Effector CD4-positive, alpha-beta T cell (primary cell): ENCODE data around the gene COL7A1.

Source experiments
- DNase-seq: peaks from one replicate; pipeline ENCODE4 v3.0.0-alpha.2; 2020
- total RNA-seq: gene quantifications from one replicate; lab custom pipeline; 2026; lab: John Stamatoyannopoulos, UW

The COL7A1 gene
- total RNA-seq, result 2.1 reads per million, percentile 4 among the genes with 10 or more reads in this experiment

DNA sequence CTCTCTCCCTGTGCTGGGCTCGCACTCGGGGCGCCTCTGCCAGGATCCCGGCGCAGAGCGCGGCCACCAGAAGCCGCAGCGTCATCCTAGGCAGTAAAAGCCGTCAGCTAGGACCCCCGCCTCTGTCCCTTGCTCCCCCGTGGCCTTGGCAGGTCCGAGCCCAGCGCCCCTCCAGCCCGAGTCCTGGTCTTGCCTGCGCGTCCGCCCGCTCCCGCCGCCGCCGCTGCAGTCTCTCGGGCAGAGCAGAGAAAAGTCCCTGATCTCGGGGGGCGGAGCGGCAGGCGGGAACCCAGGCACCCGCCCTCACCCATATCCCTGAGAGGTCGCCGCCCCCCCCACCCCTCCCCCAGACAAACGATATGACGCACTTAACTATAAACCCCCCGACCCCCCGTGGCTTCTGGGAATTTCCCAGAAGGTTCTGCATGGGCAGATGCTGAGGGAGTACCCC, at the start of gene COL7A1:
Gene COL7A1, minus strand, starts transcription at position 255 of the 451 bp plus-strand sequence. Its CDS starts 170 bp downstream, at position 85.
- DNase-seq, result no peak

DNA sequence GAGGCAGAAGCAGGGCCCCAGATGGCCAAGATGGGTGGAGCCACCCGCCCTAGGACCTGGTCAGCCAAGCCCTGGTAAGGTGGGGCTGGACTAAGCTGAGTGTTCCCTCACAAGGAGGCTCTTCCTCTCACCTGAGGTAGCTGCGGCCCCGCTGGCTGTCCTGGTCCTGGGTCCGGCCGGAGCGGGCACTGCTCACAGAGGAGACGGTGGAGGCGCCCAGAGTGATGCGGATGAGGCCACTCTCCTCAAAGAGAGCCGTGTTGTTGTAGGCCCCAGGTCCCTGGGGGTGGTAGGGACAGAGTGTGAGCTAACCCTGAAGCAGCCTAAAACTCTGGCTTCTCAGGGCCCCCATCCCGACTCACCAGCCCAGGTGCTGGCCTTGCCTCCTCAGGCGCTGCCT, 47.5 kb upstream of the COL7A1 start:
- no peak for DNase-seq

DNA sequence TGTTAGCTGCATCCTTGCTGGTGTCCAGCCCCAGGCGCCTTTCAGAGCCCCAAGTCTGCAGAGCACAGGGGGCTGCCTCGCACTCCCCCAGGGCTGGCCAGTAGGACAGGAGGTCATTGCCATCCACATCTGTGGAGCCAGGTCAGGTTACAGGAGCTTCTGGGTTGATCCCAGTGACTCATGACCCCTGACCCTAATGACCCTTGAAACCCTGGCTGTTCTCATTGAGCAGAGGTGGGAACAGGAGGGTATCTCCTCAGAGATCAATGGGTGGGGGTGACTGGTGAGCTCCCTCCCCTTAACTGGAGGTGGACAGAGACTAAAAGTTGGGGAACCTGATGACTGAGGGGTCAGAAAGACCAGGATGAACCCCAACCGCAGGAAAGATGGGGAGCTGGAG, 46.3 kb upstream of the COL7A1 start:
- no peak for DNase-seq

DNA sequence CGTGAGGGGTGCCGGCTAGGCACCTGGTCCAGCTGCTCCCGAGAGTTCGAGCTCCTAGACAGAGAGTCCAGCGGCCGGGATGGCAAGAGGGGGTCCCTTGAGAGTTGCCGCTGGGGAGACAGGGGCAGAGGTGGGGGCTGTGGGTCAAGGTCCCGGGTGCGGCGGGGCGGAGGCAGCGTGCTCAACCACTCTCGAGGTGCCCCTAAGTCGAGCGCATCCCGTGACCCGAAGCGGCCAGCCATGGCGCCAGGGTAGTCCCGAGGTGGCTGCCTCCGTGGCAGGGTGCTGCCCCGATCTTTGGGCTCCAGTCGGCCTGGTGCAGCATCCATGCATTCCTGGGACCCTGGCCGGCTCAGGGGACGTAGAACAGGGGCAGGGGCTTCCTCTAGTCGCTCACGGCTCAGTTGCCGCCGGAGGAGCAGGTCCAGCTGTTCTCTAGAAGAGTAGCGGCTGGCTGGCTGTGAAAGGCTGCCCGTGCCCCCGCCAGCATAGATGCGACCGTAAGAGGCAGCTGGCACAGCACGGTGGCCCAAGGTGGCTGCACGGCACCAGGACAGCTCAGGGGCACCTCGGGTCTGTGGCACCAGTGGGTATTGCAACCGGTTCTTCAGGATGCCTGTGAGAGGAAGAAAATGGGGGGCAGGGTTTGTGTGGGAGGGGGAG, 44.9 kb upstream of the COL7A1 start:
- no peak for DNase-seq

DNA sequence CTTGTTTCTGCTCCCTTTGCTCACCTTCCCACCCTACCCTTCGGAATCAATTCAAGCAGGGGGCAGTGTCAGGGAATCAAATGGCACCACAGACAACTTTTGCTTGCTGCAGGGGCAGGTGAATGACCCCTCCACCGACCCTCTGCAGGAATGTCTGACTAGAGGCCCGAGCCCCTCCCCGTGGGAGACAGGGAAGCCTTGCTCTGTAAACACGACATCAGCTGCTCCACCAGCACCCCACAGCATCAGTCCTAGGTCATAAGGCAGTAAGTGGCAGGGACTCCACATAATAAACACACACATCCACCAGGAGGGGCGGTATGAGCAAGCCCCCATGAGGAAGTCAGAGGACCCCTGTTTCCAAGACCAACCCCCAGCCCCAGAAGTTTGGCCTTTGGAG, 42.2 kb upstream of the COL7A1 start:
- no peak for DNase-seq

DNA sequence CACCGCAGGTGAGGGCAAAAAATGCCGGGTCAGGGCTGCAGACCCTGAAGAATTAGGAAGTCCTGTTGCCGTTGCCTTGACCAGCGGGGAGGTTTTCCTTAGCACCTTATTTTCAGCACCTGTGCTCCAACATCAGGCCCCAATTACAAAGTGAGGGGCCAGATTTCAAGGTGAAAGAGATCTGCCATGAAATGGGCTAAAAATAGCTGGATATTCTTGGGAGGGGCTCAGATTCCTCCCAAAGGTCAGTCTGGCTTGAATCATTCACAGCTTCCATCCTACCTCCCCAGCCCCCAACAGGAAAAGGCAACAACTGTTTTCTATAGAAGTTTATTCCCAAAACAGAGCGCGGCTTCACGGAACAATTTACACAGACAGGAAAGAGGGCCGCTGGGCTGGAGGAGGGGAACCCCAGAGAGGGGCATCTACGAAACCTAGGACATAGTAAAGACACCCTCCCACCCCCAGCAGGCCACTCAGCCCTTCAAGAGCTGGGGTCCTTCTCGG, 41.1 kb upstream of the COL7A1 start:
- no peak for DNase-seq

DNA sequence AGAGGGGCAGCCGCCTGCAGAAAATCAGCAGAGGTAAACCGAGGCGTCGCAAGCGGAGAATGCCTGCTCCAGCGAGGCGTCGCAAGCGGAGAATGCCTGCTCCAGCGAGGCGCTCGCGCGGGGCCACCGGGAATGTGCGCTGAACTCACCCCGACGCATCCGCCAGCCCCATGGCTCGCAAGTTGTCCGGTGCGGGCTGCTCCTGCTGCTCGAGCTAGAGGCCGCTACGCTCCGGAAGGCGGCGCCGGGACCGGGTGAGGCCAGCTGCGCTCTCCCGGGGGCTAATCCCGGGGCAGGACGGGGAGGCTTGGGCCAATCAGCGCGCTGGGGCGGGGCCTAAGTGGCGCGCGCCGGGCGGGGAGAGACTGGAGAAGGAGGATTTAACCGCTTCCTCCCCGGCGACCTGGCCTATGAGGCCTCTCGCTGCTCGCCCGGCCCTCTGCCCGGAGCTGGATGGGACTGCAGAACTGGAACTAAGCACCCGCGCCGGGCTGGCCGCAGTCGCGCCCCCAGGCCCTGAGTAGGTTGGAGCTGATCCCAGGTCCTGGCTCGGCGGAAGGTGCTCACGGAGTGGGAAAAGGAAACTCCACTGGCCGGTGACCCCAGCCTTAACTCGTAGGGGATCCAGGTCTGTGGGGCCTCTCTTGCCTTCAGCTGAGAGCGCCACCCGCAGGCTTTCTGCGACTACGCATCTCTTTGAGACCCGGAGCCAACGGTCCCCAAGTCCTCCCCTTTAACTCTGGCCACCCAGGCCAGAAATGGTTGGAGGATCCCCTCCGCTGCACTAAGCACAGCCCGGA, 40.3 kb upstream of the COL7A1 start, which contains the start of gene SLC26A6:
Gene SLC26A6, minus strand, starts transcription at position 240 of the 800 bp plus-strand sequence. Its CDS starts 68 bp downstream, at position 172.
- peak; percentile 92 for DNase-seq

DNA sequence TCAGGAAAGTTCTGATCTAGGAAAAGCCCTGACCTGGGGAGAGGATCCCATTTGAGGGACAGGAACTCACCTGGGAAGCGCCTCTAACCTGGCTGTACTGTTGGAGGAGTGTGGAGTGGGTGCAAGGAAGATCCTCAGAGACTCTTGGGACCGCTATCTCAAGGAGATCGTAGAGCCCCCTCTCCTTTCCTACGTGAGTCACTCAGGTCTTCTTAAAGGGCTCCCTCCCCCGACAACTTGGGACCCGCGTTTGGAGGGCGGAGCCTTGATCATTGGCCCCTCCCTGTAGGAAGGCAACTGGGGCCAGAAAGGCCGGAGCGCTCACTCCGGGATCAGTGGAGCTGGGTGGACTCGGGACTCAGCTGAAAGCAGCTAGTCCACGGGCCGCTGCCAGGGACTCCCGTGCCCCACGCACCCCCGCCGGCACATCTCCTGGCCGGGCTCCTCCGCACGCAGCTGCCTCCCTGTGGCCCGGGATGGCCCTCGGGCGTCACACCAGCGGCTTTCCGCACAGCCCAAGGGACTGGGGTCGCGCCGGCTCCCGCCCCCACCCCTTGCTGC, 39.6 kb upstream of the COL7A1 start:
- peak; percentile 31 for DNase-seq

DNA sequence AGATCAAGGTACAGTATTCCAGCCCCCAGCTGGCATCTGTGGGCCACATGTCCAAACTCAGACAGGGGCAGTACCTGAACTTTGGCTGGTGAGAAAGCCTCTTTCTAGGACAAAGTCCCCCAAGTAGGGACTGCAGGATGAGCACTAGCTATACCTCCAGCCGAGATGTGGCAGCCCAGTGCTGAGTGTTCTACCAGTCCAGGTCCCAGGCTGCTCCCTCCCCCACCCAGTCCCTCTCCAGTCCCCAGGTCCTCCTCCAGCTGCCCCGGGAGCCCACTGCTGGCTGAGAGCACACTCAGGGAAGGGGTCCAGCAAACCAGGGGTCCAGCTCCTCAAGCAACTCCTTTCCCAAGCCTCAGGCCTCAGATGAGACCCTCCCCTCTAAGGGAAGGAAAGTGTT, 38.6 kb upstream of the COL7A1 start:
- no peak for DNase-seq

DNA sequence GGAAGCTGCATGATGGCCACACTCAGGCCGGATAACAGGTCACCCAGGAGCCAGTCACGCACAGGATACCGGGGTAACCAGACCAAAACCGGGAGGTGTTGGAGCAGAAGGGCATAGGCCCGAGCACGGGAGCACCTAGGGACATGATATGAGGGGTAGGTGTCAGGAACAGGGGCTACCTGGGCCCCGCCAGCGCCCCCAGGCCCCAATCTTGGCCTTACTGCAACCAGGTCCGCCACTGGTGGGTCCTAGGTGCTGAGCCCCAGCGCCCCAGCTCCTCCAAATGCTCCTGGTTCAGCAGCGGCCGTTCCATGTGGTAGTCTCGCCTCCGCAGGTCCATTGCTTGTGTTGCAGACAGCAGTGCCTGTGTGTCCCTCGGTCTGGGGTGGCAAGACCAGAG, 38.1 kb upstream of the COL7A1 start:
- DNase-seq, result no peak

DNA sequence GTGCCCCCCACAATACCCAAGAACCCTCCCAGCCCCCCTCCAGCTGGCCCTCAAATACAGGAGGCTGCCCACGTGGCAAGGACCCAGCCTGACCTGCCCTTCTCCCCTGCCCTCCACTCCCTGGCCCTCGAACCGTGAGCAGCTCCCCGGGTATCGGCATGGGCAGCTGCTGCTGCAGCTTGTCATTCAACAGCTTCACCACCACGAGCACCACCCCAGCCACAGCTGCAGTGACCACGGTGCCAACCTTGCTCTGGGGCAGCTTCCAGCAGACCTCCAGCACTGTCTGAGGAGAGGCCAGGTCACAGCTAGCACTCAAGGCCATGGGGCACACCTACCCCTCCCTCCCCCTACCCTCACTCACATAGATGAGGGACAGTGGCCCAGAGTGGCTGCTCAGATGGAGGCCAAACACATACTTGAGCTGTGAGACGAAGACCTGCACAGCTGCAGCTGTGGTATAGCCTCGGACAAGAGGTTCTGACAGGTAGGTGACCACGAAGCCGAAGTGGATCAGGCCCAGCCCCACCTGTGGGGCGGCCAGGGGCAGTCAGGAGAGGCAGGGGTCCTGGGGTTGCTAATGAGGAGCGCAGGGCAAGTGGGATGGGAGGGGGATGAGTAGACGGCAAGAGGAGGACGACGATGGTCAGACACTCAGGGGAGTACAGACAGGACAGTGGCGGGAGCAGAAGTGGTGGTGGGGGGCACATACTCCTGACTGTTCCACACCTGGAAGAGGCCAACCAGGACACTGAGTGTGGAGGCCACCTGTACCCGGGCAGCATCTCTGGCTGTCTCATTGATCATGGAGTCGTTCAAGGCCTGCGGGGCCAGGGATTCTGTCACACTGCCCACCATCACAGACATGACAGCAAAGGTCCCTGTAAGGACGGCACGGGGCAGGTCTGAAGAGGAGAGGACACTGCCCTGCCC, 36.7 kb upstream of the COL7A1 start:
- no peak for DNase-seq

DNA sequence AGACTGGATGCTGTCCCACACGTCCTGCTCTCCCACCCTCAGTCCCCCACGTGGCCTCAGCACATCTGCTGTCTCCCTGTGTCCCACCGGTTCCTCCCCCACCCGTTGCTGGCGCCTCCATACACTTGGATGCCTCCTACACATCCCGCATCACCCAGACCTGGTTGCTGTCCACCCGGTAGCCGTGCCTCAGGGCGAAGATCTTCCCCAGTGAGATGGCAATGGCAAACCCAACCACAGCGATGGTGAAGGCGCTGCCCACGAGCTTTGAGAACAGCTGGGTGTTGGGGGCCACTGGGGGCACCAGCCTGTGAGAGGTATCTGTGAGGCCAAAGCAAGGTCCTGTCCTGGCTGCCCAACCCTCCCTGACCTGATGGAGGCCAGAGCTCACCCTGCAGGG, 35.7 kb upstream of the COL7A1 start:
- no peak for DNase-seq

DNA sequence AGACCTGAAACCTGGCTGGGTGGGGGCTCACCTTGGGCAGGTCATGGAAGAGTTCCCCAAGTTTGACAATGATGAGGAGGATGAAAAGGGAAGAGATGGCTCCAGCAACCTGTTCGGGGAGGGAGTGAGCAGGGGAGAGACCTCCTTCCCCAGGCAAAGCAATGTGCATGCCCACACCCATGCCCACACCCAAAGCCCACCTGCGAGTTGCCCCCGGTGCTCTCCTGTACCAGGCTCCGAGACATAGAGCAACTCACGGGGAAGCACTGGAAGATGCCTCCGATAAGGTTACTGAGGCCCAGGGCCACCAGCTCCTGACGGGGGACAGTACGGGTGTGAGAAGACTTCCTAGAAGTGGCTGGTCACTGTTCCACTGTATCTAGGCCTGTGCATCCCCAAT, 35.3 kb upstream of the COL7A1 start:
- no peak for DNase-seq

DNA sequence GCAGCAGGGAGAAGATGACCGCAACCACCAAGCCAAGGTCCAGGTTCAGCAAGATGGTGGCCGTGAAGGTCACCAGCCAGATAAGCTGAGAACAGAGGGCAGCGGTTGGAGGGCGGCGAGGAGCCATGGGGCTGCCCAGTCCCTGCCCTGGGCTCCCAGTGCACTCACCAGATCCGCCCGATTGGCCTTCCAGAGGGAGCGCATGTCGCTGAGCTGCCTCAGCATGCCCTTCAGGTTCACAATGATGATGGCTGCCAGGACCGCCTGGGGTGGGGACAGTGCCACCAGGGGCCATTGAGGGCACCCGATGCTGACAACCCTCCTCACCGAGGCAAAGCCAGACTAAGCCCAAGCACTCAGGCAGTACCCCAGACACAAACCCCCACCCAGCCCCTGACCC, 34.8 kb upstream of the COL7A1 start:
- DNase-seq, result no peak

DNA sequence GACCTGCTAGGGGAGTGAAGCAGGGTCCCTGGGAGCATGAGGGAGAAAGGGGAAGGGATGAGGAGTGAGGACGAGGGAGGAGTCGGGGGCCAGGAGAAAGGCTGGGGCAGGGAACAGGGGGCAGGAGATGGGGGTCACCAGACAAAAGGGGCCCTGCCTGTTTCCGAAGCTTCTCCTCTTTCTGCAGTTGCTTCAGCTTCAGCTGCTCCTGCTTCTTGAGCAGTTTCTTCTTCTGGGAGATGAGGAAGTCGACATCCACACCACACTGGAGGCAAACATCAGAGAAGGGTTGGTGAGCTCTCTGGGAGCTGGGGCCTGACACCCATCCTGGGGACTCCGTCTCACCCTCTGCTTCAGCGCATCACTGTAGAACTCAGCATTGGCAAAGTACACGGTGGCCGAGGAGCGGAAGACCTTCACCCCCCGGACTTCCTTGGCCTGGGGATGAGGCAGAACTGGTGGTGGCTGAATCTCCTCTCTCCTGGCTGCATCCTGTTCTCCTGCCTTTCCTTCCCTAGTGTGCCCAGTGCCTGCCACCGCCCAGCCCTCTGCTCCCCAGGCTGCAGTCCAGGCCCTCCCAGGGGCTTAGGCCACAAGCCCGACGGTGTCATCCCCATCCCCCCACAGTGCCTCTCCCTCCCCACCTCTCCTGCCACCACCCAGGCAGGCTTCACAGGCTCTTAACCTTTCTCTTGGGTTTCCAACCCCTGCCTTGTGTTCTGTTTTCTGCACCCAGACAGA, 33.3 kb upstream of the COL7A1 start:
- no peak for DNase-seq

DNA sequence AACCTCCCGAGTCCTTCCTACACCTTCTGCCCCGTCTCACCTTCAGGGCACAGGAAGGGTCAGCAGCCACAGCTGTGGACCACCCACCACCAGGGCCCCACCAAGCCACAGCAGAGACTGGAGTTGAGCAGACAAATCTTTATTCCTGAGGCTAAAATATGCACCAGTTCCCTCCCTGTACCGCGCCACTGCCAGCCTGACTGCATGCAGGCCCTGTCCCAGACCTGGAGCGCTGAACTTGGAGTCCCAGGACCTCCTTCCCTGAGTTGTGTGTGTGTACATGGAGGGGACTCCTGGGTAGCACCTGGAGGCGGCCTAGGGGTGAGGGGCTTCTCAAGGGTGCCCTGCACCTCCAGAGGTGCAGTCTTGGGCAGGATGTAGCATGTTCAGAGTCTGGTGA, 30.5 kb upstream of the COL7A1 start:
- DNase-seq, result no peak

DNA sequence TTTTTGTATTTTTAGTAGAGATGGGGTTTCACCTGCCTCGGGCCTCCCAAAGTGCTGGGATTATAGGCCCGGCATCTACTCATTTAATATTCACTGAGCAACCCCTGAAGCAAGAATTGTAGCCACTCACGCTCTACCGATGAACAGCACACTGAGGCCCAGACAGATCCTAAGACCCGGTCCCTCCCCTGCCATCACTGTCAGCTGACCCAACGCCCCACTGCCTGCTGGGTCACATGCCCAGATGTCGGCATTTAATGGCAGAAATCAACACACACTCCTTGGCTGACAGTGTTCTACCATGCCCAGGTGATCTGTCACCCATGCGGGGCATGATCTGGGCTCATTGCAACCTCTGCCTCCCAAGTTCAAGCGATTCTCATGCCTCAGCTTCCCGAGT, 29.6 kb upstream of the COL7A1 start:
- no peak for DNase-seq

DNA sequence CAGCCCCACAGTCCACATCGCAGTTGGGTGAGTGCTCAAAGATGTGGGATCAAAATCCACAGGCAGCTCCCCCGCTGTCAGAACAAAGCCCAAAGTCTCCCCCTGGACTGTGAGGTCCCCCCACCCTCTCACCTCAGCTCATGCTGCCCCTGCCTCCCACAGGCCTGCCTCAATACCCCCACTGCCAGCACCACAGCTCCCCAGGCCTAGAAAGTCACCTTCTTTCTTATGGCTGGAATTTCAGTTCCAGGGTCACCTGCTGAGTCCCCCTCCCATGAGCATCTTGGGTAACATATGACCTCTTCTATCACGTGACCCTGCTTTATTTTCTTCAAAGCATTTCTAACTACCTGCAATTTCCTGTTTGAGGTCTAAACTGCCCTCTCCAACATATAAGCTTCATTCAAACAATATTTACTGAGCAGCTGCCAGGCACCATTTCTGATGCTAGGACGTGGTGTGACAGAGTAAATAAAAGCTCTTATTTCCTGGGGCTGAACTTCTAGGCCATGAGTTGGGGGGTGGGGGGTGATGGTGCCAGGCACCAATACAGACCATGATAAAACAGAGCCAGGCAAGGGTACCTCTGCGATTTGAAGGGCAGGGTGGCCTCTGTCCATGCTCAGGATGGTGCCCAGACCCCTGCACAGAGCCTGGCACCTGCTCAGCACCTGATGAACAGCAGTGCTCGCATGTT, 28.9 kb upstream of the COL7A1 start:
- no peak for DNase-seq

DNA sequence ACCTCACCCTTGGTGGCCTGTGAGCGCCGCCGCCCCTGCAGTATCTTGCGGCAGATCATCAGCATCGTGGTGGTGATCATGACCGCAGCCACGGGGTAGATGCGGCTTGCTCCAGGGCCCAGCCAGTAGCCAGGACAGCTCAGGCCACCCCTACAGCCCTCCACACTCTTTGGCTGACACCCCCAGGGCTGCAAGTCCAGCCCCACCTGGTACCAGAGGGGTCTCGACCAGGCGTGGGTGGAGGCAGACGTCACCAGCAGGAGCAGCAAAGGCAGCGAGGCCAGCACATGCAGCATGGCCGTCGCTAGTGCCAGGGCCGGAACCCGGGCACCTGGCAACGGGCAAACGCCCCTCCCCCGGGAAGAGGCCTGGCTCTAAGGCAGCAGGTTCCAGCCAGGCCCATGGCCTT, 26.3 kb upstream of the COL7A1 start, which contains the start of gene TMEM89:
Gene TMEM89, minus strand, starts transcription at position 309 of the 409 bp plus-strand sequence. Its CDS starts 13 bp downstream, at position 296.
- no peak for DNase-seq
